GM21390 (cell line): ENCODE results near the gene ZMYND11.
"Not testable (repeated sequence)": the region's sequence is repeated elsewhere in the genome, so short reads cannot be mapped to it uniquely, and the experiment has no call there.

Source experiments
- ATAC-seq: cut with Tn5 transposase; IDR thresholded peaks from one replicate; pipeline ENCODE4 v1.9.1; 2021; ENCODE audit not compliant: unreplicated experiment

ZMYND11 gene

DNA sequence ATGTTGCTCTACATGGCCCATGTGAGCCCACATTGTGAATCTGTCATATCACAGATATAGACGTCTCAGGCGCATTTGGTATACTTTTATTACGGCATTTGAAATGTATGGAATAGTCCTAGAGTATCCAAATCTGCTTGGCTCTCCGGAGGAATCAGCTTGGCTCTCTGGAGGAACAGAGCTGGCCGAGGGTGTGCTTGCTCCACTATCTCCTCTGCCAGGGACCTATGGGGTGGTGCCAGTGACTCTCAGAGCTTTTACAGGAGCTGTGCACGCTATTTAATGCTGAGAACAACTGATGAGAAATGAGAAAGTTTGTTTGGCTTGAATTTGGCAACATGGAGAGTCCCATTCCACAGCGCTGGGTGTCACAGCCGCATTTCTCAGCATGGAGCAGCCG lies 144.0 kb downstream of the ZMYND11 start:
- ATAC-seq = no peak

GRCh38 chr10:279655-280054 lies 144.4 kb downstream of the ZMYND11 start:
- ATAC-seq = no peak

- no peak for ATAC-seq
Observed at GRCh38 chr10:282294-283139, 147.3 kb downstream of the ZMYND11 start.

DNA sequence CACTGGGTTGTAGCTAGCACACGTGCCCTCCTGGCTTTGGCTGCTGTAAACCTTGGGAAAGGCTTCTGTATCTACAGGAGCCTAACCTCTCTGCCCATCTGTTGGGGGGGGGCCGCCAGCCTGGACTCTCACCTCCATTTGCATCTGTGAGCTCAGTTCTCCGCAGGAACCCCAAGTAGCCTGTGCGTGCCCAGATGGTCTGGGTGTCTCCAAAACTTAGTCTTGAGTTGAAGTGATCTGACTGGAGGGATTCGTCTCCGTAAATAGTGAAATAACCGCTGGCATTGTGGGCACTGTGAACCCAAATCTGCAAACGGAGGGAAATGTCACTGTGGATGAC lies 147.9 kb downstream of the ZMYND11 start:
- no peak for ATAC-seq

GRCh38 chr10:283916-284356 lies 148.7 kb downstream of the ZMYND11 start:
- ATAC-seq = peak; percentile 90

GRCh38 chr10:285216-285615 lies 150.0 kb downstream of the ZMYND11 start:
- no peak for ATAC-seq

DNA sequence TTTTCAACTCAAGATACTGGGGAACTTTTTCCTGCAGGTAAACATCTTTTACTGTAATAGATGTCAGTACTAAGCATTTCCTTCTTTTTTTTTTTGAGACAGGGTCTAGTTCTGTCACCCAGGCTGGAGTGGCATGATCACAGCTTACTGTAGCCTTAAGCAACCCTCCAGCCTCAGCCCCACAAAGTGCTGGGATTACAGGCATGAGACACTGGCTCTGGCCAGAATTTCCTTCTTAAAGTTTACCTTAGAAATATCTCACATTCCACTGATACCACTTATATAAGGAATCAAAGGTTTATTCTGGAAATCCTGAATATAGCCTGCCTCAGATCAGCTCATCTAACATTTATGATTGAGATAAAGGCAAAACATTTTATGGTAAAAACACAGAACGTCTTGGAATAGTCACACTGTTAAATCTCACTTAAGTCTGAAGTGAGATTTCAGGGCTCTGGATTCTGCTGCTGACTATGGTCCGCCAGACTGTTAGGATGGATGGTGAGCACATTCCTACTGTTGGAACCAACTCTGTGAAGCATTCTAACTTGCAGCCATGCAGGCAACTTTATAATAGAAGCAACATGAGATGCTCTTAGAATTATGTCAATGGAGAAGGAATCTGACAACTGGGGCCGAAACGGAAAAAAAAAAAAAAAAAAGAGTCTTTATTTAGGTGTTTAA lies 151.9 kb downstream of the ZMYND11 start:
- ATAC-seq = no peak

GRCh38 chr10:287814-288213 lies 152.6 kb downstream of the ZMYND11 start:
- no peak for ATAC-seq

GRCh38 chr10:288316-289200 lies 153.3 kb downstream of the ZMYND11 start:
- no peak for ATAC-seq

- ATAC-seq = no peak
Observed at GRCh38 chr10:289581-289980, 154.3 kb downstream of the ZMYND11 start.

GRCh38 chr10:290026-290725 lies 154.9 kb downstream of the ZMYND11 start:
- no peak for ATAC-seq

DNA sequence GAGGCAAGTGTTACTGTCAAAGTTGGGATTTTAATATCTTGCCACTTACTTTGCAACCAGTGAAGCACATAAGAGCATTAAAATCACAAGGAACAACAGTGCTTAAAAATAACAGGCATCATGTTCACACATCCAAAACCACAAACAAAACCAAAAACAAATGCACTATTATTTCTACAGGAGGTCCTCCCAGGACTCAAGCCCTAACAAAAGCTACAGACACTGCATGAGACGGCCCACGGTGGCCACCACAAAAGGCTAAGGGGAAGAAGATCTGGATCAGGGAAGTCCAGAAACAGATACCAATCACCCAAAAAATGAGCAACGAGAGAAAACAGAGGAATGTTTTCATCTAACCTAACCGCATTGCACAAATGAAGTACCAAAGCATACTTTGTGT lies 158.4 kb downstream of the ZMYND11 start:
- ATAC-seq = no peak

- ATAC-seq = no peak
Observed at GRCh38 chr10:297567-297966, 162.3 kb downstream of the ZMYND11 start.

DNA sequence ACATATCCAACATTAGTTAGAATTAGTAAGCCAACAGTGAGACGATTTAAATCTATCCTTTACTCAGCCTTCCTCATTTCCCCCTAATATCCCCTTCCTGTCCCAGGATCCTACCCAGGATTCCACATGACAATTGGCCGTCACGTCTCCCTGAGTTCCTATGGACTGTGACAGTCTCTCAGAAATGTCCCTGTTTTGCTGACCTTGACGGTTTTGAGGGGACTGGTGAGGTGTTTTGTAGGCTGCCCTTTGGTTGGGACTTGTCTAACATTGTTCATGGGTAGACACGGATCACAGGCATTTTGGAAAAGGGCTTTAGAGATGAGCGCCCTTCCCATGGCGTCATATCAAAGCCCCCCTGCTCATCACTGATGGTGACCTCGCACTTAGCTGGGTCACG lies 162.8 kb downstream of the ZMYND11 start:
- no peak for ATAC-seq

DNA sequence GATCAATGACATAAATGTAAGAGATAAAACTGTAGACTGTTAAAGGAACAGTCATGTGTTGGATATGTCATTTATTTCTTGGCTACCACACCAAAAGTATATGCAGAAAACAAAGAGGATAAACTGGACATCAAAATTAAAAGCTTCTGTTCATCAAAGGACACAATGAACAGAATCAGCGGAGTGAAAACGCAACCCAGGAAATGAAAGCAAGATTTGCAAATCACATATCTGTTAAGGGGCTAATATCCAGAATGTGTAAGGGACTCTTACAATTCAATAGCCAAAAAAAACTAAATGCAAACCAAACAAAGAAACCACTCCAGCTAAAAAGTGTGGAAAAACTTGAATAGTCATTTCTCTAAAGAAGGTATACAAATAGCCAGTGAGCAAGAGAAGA lies 164.3 kb downstream of the ZMYND11 start:
- ATAC-seq = peak; percentile 63

- ATAC-seq = peak; percentile 72
Observed at GRCh38 chr10:299969-300368, 164.7 kb downstream of the ZMYND11 start.

DNA sequence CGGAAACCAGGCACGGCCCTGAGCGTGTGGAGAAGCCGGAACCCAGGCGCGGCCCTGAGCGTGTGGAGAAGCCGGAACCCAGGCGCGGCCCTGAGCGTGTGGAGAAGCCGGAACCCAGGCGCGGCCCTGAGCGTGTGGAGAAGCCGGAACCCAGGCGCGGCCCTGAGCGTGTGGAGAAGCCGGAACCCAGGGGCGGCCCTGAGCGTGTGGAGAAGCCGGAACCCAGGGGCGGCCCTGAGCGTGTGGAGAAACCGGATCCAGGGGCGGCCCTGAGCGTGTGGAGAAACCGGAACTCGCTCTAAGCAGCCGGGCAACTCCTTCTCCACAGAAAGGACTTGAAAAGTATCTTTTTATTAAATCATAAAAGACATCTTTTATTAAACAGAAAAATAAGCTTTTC lies 165.3 kb downstream of the ZMYND11 start:
- not testable (repeated sequence) for ATAC-seq

- ATAC-seq = no peak
Observed at GRCh38 chr10:301536-301935, 166.3 kb downstream of the ZMYND11 start.
